Stimulated activated effector memory CD8-positive, alpha-beta T cell treated with anti-CD3 and anti-CD28 coated beads, Interleukin-12 subunit alpha, Interleukin-12 subunit beta, amount 100 ng/mL, for 72 hours (primary cell): ENCODE data around the gene MAP2.
A peak's percentile ranks its signal among the peaks of the same experiment; 100 is the strongest.
"Not testable (repeated sequence)": the region's sequence is repeated elsewhere in the genome, so short reads cannot be mapped to it uniquely, and the experiment has no call there.

Source experiments
- ATAC-seq: fragments of 150-1000 bp; cut with Tn5 transposase; 2 replicates; pipeline ENCODE4 v1.10.0; 2021
- DNase-seq, 2 donors: peaks; one replicate each; pipeline ENCODE4 v3.0.0; 2021 to 2022; ENCODE audit warnings: low spot score in 2 of 2
- H3K27ac Mint-ChIP-seq: one replicate; pipeline ENCODE4 v1.8.0; 2022; ENCODE audit warnings: mild to moderate bottlenecking, mixed read lengths
- H3K36me3 Mint-ChIP-seq: one replicate; pipeline ENCODE4 v1.8.0; 2022; ENCODE audit warnings: mild to moderate bottlenecking, mixed read lengths
- H3K4me1 Mint-ChIP-seq: one replicate; pipeline ENCODE4 v1.8.0; 2022; ENCODE audit warnings: mixed read lengths
- H3K4me3 Mint-ChIP-seq: one replicate; pipeline ENCODE4 v1.8.0; 2022; ENCODE audit warnings: mild to moderate bottlenecking, mixed read lengths
- H3K9me3 Mint-ChIP-seq: one replicate; pipeline ENCODE4 v1.8.0; 2022; ENCODE audit warnings: mixed read lengths

The MAP2 gene

GRCh38 chr2:209574515-209574914 is 150.7 kb downstream of the MAP2 start:
- Mint-ChIP-seq H3K4me3 (no peak overlapping the region), H3K9me3 (peaks cover 4% of the 10 kb centered on the region), H3K27ac (no peak overlapping the region), H3K36me3 (no peaks in the 10 kb centered on the region), H3K4me1 (no peaks in the 10 kb centered on the region)
- no peak for ATAC-seq
- DNase-seq, result no peak

GRCh38 chr2:209577376-209578357 is 153.8 kb downstream of the MAP2 start:
- peaks cover 4% of the 10 kb centered on the region for H3K9me3 Mint-ChIP-seq
- H3K27ac Mint-ChIP-seq, result no peak overlapping the region
- DNase-seq (no peak), ATAC-seq (no peak)
- no peaks in the 10 kb centered on the region for H3K4me1 Mint-ChIP-seq
- no peak overlapping the region for H3K4me3 Mint-ChIP-seq
- no peaks in the 10 kb centered on the region for H3K36me3 Mint-ChIP-seq

- DNase-seq (no peak), ATAC-seq (no peak)
- Mint-ChIP-seq H3K4me1 (no peaks in the 10 kb centered on the region), H3K36me3 (no peaks in the 10 kb centered on the region), H3K4me3 (no peak overlapping the region), H3K9me3 (peaks cover 4% of the 10 kb centered on the region), H3K27ac (no peak overlapping the region)
These were observed 154.7 kb downstream of the MAP2 start for GRCh38 chr2:209578394-209579001.

GRCh38 chr2:209579230-209579749 is 155.4 kb downstream of the MAP2 start:
- Mint-ChIP-seq H3K4me3 (peak overlapping the region; percentile 21), H3K4me1 (no peaks in the 10 kb centered on the region), H3K36me3 (no peaks in the 10 kb centered on the region), H3K9me3 (peaks cover 4% of the 10 kb centered on the region), H3K27ac (no peak overlapping the region)
- DNase-seq (no peak), ATAC-seq (peak; percentile 24)

- H3K4me1 Mint-ChIP-seq, result no peaks in the 10 kb centered on the region
These were observed 157.2 kb downstream of the MAP2 start for GRCh38 chr2:209581040-209581439.

GRCh38 chr2:209582281-209582680 is 158.4 kb downstream of the MAP2 start:
- ATAC-seq (no peak), DNase-seq (no peak)
- no peaks in the 10 kb centered on the region for H3K4me1 Mint-ChIP-seq
- H3K27ac Mint-ChIP-seq, result no peak overlapping the region
- no peak overlapping the region for H3K4me3 Mint-ChIP-seq
- no peaks in the 10 kb centered on the region for H3K36me3 Mint-ChIP-seq
- peaks cover 4% of the 10 kb centered on the region for H3K9me3 Mint-ChIP-seq

More at GRCh38 chr2:209581040-209581439, 157.2 kb downstream of the MAP2 start:
- no peaks in the 10 kb centered on the region for H3K36me3 Mint-ChIP-seq
- peaks cover 4% of the 10 kb centered on the region for H3K9me3 Mint-ChIP-seq
- DNase-seq (no peak), ATAC-seq (no peak)
- H3K4me3 Mint-ChIP-seq, result no peak overlapping the region
- H3K27ac Mint-ChIP-seq, result no peak overlapping the region

- Mint-ChIP-seq H3K4me1 (no peaks in the 10 kb centered on the region), H3K27ac (no peak overlapping the region), H3K9me3 (no peaks in the 10 kb centered on the region), H3K4me3 (no peak overlapping the region), H3K36me3 (no peaks in the 10 kb centered on the region)
- no peak for ATAC-seq
- DNase-seq, result no peak
These were observed 160.6 kb downstream of the MAP2 start for GRCh38 chr2:209584472-209584871.

- H3K9me3 Mint-ChIP-seq, result no peaks in the 10 kb centered on the region
- no peak for DNase-seq
These were observed 161.1 kb downstream of the MAP2 start for GRCh38 chr2:209584915-209585314.

GRCh38 chr2:209591021-209591420 is 167.2 kb downstream of the MAP2 start:
- ATAC-seq, result no peak

More at GRCh38 chr2:209584915-209585314, 161.1 kb downstream of the MAP2 start:
- Mint-ChIP-seq H3K27ac (no peak overlapping the region), H3K36me3 (no peaks in the 10 kb centered on the region), H3K4me1 (no peaks in the 10 kb centered on the region), H3K4me3 (no peak overlapping the region)
- ATAC-seq, result no peak

GRCh38 chr2:209592106-209592505 is 168.3 kb downstream of the MAP2 start:
- DNase-seq, result no peak
- no peak overlapping the region for H3K4me3 Mint-ChIP-seq
- H3K9me3 Mint-ChIP-seq, result no peaks in the 10 kb centered on the region
- no peaks in the 10 kb centered on the region for H3K36me3 Mint-ChIP-seq
- H3K4me1 Mint-ChIP-seq, result no peaks in the 10 kb centered on the region
- H3K27ac Mint-ChIP-seq, result no peak overlapping the region
- ATAC-seq, result no peak

More at GRCh38 chr2:209591021-209591420, 167.2 kb downstream of the MAP2 start:
- no peaks in the 10 kb centered on the region for H3K9me3 Mint-ChIP-seq
- no peaks in the 10 kb centered on the region for H3K4me1 Mint-ChIP-seq
- no peak overlapping the region for H3K4me3 Mint-ChIP-seq
- H3K27ac Mint-ChIP-seq, result no peak overlapping the region
- no peak for DNase-seq
- H3K36me3 Mint-ChIP-seq, result no peaks in the 10 kb centered on the region

- no peak for DNase-seq
- ATAC-seq, result no peak
- no peak overlapping the region for H3K27ac Mint-ChIP-seq
- H3K4me1 Mint-ChIP-seq, result no peaks in the 10 kb centered on the region
- no peaks in the 10 kb centered on the region for H3K9me3 Mint-ChIP-seq
- no peaks in the 10 kb centered on the region for H3K36me3 Mint-ChIP-seq
- no peak overlapping the region for H3K4me3 Mint-ChIP-seq
These were observed 170.1 kb downstream of the MAP2 start for GRCh38 chr2:209593930-209594329.

GRCh38 chr2:209596262-209596661 is 172.4 kb downstream of the MAP2 start:
- Mint-ChIP-seq H3K27ac (no peak overlapping the region), H3K4me3 (no peak overlapping the region), H3K9me3 (peaks cover 3% of the 10 kb centered on the region), H3K4me1 (no peaks in the 10 kb centered on the region), H3K36me3 (no peaks in the 10 kb centered on the region)
- DNase-seq (no peak), ATAC-seq (no peak)

GRCh38 chr2:209598227-209598626 is 174.4 kb downstream of the MAP2 start:
- not testable (repeated sequence) for H3K4me3 Mint-ChIP-seq, H3K4me1 Mint-ChIP-seq, H3K36me3 Mint-ChIP-seq, ATAC-seq, H3K27ac Mint-ChIP-seq, DNase-seq, H3K9me3 Mint-ChIP-seq

GRCh38 chr2:209600341-209601171 is 176.7 kb downstream of the MAP2 start:
- Mint-ChIP-seq H3K27ac (no peak overlapping the region), H3K36me3 (no peaks in the 10 kb centered on the region), H3K4me1 (no peaks in the 10 kb centered on the region), H3K4me3 (no peak overlapping the region), H3K9me3 (peaks cover 5% of the 10 kb centered on the region)
- ATAC-seq, result no peak
- DNase-seq, result no peak

- Mint-ChIP-seq H3K9me3 (peaks cover 5% of the 10 kb centered on the region), H3K36me3 (no peaks in the 10 kb centered on the region), H3K27ac (no peak overlapping the region), H3K4me3 (no peak overlapping the region), H3K4me1 (no peaks in the 10 kb centered on the region)
- ATAC-seq (no peak), DNase-seq (no peak)
These were observed 177.7 kb downstream of the MAP2 start for GRCh38 chr2:209601497-209601896.
